Transverse colon (tissue), 4 donors: ENCODE measurements around the gene RECK. TPM values are rescaled to one million over a fixed set of nuclear protein-coding genes. Genes with fewer than 3 reads are reported as not detected.
A peak's percentile ranks its signal among the peaks of the same experiment; 100 is the strongest.

ENCODE experiments used
- DNase-seq: peaks from one replicate; pipeline ENCODE4 v3.0.0-alpha.2; 2019
- H3K27ac ChIP-seq, 4 donors: fragments of 200-600 bp; sonication (generic); 2 replicates each; pipeline ENCODE4 v1.5.1; 2016 to 2018; ENCODE audit warnings: inconsistent platforms in 4 of 4
- H3K27me3 ChIP-seq: fragments of 200-600 bp; sonication (generic); 2 replicates; pipeline ENCODE4 v1.5.1; 2017; ENCODE audit warnings: inconsistent platforms
- H3K36me3 ChIP-seq, 4 donors: fragments of 200-600 bp; sonication (generic); 2 replicates each; pipeline ENCODE4 v1.5.1; 2017 to 2019; ENCODE audit warnings: inconsistent platforms in 4 of 4
- H3K4me1 ChIP-seq, 4 donors: fragments of 200-600 bp; sonication (generic); 2 replicates each; pipeline ENCODE4 v1.5.1; 2017 to 2020; ENCODE audit warnings: inconsistent platforms in 4 of 4
- H3K4me3 ChIP-seq, 4 donors: fragments of 200-600 bp; sonication (generic); 1 replicate in 1 of 4; 2 replicates in 3 of 4; pipeline versions ENCODE4 v1.5.1 to v1.6.1; 2017 to 2019; ENCODE audit warnings: inconsistent platforms in 4 of 4
- H3K9me3 ChIP-seq, 2 donors: fragments of 200-600 bp; sonication (generic); 2 replicates each; pipeline ENCODE4 v1.5.1; 2017 to 2019; ENCODE audit warnings: inconsistent platforms in 2 of 2
- EP300 ChIP-seq: sonication (generic); formaldehyde crosslinking; IDR thresholded peaks from one replicate; pipeline ENCODE4 v1.6.1; 2017; ENCODE audit warnings: antibody characterized with exemption, low read depth
- POLR2A ChIP-seq: fragments of 450-650 bp; IDR thresholded peaks from one replicate; pipeline ENCODE4 v1.6.1; 2016; ENCODE audit warnings: antibody characterized with exemption, mild to moderate bottlenecking, moderate library complexity
- POLR2AphosphoS5 ChIP-seq, 3 donors: sonication (generic); formaldehyde crosslinking; IDR thresholded peaks; one replicate each; pipeline ENCODE4 v1.6.1; 2016; ENCODE audit warnings: antibody characterized with exemption in 3 of 3
- WGBS, 2 donors: methylation state at CpG; one replicate each; pipeline ENCODE4 v1.1.5; 2018; ENCODE audit warnings: low coverage in 1 of 2; 5-methylcytosine and 5-hydroxymethylcytosine counted together
- in situ Hi-C, 4 donors: fragments of 200-750 bp; cut with MboI; loops; one replicate each; pipeline versions ENCODE4 v1.15.0 to v1.15.1; 2017; ENCODE audit warnings: low sequenced_read_pairs in 3 of 4, low pct_ligation_motif_present in 1 of 4, low pct_unique_long_range_greater_than_20kb in 1 of 4
- intact Hi-C: fragments of 100-400 bp; cut with DNase I; formaldehyde crosslinking; loops from one replicate; pipeline ENCODE4 v1.15.1; 2023; ENCODE audit warnings: low total_unique reads
- total RNA-seq, 4 donors: library from RNA; depleted of rRNA; stranded (reverse); fragments of >200 nt; gene quantifications; one replicate each; pipeline ENCODE4 v1.1.0, GENCODE V29; 2016
- TF ChIP-seq, protein P1 (sequence below), 5 experiments: fragments of 200-600 bp in 3 of 5; fragments of 450-650 bp in 2 of 5; sonication (generic) in 3 of 5; IDR thresholded peaks; 1 replicate in 2 of 5; 2 replicates in 3 of 5; pipeline ENCODE4 v1.5.1; 2016 to 2017; ENCODE audit warnings: antibody characterized with exemption in 5 of 5, inconsistent platforms in 3 of 5, mild to moderate bottlenecking in 2 of 5, moderate library complexity in 1 of 5

RECK gene
- total RNA-seq, 4 donors from 2014 or later = 1.5 to 30.3 (median 6.0) TPM

DNA sequence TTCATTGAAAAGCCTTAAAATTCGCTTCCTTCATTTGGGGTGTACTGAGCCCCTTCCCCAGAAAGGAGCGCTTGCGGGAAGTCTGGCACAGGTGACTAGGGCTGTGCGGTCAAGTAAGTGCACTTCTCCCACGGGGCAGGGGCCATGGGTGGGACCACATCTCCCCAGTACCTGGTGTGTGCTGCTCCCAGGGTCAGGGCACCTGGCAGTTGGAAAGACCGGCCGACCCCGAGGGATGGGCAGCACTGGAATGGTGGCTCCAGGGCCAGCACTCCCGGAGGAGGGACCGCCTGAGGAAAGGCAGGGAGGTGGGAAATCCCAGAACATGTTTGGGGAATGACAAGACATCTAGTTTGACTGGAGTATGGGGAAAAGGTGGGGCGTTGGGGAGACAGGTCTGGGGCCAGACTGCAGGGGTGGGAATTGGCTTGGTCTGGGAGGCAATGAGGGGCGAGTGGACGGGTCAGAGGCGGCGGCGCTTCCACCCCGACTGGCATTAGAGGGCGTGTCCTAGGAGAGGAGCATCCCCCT, 99.1 kb downstream of the RECK start:
- intact Hi-C loops = loop anchor here (5.0 kb wide), 1 partner anchor 34 kb away; no protein-coding TSS in a partner anchor
- Histone ChIP-seq H3K36me3 (no peaks in the 10 kb centered on the region), H3K27me3 (no peaks in the 10 kb centered on the region), H3K4me1 (peaks cover 5 to 44% (median 40%) of the 10 kb centered on the region in 4 donors), H3K27ac (peak overlapping the region; percentile 86 to 95 (median 88)), H3K4me3 (peak overlapping the region; percentile 49 to 97 (median 70)), H3K9me3 (no peaks in the 10 kb centered on the region)
- in situ Hi-C loops = no loop called here
- 30% methylated on average over 18 of the region's 18 CpGs; no CpG with 5 or more reads in 1 of the 2 donors for WGBS, 2 donors
- DNase-seq = peak; percentile 41
- TF ChIP-seq POLR2A (no peak), EP300 (no peak), POLR2AphosphoS5 (IDR thresholded peaks at IDR 0.05) (no peak)
- TF ChIP-seq, protein P1, sequence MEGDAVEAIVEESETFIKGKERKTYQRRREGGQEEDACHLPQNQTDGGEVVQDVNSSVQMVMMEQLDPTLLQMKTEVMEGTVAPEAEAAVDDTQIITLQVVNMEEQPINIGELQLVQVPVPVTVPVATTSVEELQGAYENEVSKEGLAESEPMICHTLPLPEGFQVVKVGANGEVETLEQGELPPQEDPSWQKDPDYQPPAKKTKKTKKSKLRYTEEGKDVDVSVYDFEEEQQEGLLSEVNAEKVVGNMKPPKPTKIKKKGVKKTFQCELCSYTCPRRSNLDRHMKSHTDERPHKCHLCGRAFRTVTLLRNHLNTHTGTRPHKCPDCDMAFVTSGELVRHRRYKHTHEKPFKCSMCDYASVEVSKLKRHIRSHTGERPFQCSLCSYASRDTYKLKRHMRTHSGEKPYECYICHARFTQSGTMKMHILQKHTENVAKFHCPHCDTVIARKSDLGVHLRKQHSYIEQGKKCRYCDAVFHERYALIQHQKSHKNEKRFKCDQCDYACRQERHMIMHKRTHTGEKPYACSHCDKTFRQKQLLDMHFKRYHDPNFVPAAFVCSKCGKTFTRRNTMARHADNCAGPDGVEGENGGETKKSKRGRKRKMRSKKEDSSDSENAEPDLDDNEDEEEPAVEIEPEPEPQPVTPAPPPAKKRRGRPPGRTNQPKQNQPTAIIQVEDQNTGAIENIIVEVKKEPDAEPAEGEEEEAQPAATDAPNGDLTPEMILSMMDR (IDR thresholded peaks at IDR 0.05) = no peak

DNA sequence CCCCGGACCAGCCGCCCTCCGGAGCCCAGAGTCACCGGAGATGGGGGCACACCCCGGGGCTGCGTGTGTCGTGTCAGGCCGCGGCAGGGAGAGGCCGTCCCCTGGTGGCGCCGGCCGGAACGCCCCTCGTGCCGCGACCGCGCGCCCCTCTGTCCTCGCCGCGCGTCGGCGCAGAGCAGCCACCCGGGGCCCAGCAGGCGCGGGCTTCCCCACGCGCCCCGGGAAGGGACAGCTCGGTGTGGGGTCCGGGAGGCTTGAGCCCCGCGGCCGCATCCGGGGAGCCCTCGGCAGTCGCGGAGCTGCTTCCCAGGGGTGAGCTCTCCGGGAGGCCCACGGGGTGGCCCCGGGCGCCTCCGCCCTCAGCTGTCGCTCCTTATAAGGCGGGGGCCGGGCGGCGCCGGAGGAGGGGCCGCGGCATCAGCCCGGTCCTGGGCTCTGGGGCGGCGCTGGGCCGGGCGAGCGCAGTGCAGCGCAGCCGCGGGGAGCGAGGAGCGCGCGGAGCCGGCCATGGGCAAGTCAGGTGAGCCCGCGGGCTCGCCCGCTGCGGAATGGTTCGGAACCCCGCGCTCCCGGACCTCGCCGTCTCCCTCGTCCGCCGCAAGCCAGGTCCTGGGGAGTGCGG, 99.7 kb downstream of the RECK start, which contains the start of gene GLIPR2:
Gene GLIPR2 (plus strand): TSS at position 462 of the 622 bp plus-strand sequence. CDS start 46 bp downstream, at position 508.
- H3K27ac ChIP-seq = peak within 1 kb of the TSS; percentile 86 to 95 (median 88)
- in situ Hi-C loops = no loop called here
- H3K36me3 ChIP-seq = no peaks in the 10 kb centered on the region
- no peaks in the 10 kb centered on the region for H3K9me3 ChIP-seq
- 1% methylated on average over 31 of the region's 83 CpGs; no CpG with 5 or more reads in 1 of the 2 donors for WGBS, 2 donors
- peak; percentile 87 for DNase-seq
- intact Hi-C loops = loop anchor here (5.0 kb wide), 1 partner anchor 34 kb away; no protein-coding TSS in a partner anchor
- peak; percentile 65 for TF ChIP-seq POLR2A
- TF ChIP-seq, protein P1 (IDR thresholded peaks at IDR 0.05) = peak in 4 of 5 experiments; percentile 18 to 39 (median 30)
- TF ChIP-seq EP300 = no peak
- TF ChIP-seq POLR2AphosphoS5 (IDR thresholded peaks at IDR 0.05) = peak; percentile 78 to 89 (median 83)
- peaks cover 8 to 50% (median 43%) of the 10 kb centered on the region in 4 donors for H3K4me1 ChIP-seq
- H3K27me3 ChIP-seq = no peaks in the 10 kb centered on the region
- peak within 1 kb of the TSS; percentile 49 to 97 (median 86) for H3K4me3 ChIP-seq

DNA sequence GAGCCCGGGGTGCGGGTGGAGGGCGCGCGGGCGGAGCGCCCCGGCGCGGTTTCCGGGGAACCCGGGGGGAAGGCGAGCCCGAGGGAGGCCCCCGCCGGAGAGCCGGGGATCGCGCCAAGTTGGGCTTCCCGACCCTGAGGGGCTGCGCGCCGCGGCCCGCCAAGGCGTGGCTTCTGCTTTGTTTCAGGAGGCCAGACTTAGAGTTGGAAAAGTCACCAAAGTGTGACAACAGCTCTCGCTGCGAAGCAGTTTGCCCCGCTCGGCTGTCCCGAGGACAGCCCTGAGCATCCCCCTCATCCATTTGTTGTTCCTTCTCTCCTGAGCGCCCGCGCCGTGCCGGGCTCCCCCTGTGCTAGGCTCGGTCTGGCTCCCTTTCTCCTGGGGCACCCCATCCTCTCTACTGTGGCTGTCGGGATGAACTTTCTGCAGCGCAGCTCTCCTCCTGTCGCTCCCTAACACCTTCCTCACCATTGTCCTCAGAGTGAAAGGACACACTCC, 100.2 kb downstream of the RECK start:
- 1% methylated on average over 24 of the region's 40 CpGs; no CpG with 5 or more reads in 1 of the 2 donors for WGBS, 2 donors
- Histone ChIP-seq H3K27me3 (no peaks in the 10 kb centered on the region), H3K4me3 (peak overlapping the region; percentile 49 to 97 (median 86)), H3K4me1 (peaks cover 11 to 55% (median 48%) of the 10 kb centered on the region in 4 donors), H3K9me3 (no peaks in the 10 kb centered on the region), H3K27ac (peak overlapping the region; percentile 86 to 95 (median 88)), H3K36me3 (no peaks in the 10 kb centered on the region)
- TF ChIP-seq EP300 (no peak), POLR2A (no peak), POLR2AphosphoS5 (IDR thresholded peaks at IDR 0.05) (no peak)
- TF ChIP-seq, protein P1 (IDR thresholded peaks at IDR 0.05) = no peak
- in situ Hi-C loops = no loop called here
- DNase-seq = no peak
- intact Hi-C loops = loop anchor here (5.0 kb wide), 1 partner anchor 35 kb away; no protein-coding TSS in a partner anchor

DNA sequence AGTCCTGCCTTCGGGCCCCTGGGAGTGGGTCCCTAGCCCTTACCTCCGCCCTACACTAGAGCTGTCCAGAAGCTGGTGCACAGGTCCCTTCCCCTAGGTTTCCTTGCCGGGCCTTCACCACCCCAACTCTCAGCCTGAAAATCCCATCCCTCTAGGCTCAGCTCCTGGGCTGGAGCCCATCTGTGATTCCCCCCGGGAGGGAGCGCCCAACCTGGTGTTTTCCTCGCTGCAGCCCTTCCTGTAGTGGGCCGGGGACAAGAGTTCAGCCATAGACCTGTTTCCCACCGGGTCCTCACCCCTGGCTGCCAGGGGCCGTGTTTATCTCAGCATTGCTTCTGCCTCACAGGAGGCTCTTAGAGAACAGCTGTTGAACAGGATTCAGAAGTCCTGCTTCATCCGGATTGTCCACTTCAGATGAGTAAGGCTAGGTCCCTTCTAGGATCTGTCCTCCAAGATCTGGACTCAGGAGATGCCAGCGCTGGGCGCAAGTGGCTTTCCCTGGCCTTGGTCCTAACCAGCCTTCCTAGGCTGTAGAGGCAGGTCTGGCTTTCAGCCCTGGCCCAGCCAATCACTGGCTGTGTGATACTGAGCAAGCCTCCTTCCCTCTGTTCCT, 100.8 kb downstream of the RECK start:
- H3K4me3 ChIP-seq = peak overlapping the region; percentile 49 to 97 (median 86)
- no peak for TF ChIP-seq POLR2A
- no peak for TF ChIP-seq POLR2AphosphoS5 (IDR thresholded peaks at IDR 0.05)
- no peak for TF ChIP-seq EP300
- TF ChIP-seq, protein P1 (IDR thresholded peaks at IDR 0.05) = no peak
- in situ Hi-C loops = no loop called here
- no peaks in the 10 kb centered on the region for H3K27me3 ChIP-seq
- peak; percentile 31 for DNase-seq
- WGBS, 2 donors = 39% methylated on average over 12 of the region's 12 CpGs; no CpG with 5 or more reads in 1 of the 2 donors
- H3K9me3 ChIP-seq = no peaks in the 10 kb centered on the region
- intact Hi-C loops = loop anchor here (5.0 kb wide), 1 partner anchor 35 kb away; no protein-coding TSS in a partner anchor
- H3K27ac ChIP-seq = peak overlapping the region; percentile 86 to 95 (median 88)
- H3K4me1 ChIP-seq = peaks cover 17 to 61% (median 54%) of the 10 kb centered on the region in 4 donors
- no peaks in the 10 kb centered on the region for H3K36me3 ChIP-seq
